K562 (cell line): ENCODE measurements around the gene CASP6. TPM values are rescaled to one million over a fixed set of nuclear protein-coding genes. Genes with fewer than 3 reads are reported as not detected.

Source experiments
- CEBPG ChIP-seq, 3 experiments: fragments of 200-800 bp in 1 of 3; sonication (Bioruptor generic) in 1 of 3; sonication (generic) in 1 of 3; formaldehyde crosslinking in 1 of 3; IDR thresholded peaks in 2 of 3; conservative IDR thresholded peaks in 1 of 3; 2 replicates each; pipeline versions ENCODE4 v1.6.1 to v1.8.0; 2016 to 2022; ENCODE audit warnings: missing compliant biosample characterization in 2 of 3, missing genetic modification characterization in 2 of 3, mild to moderate bottlenecking in 1 of 3, missing genetic modification reagents in 1 of 3
- ETV1 ChIP-seq: fragments of 450-650 bp; conservative IDR thresholded peaks from 2 replicates; pipeline ENCODE4 v1.6.1; 2016; ENCODE audit warnings: missing genetic modification characterization, control low read depth, low read depth, missing compliant biosample characterization
- HINFP ChIP-seq: fragments of 450-650 bp; conservative IDR thresholded peaks from 2 replicates; pipeline ENCODE4 v1.6.1; 2016; ENCODE audit warnings: missing genetic modification characterization, low read depth, mild to moderate bottlenecking, control low read depth, missing compliant biosample characterization
- MAZ ChIP-seq, 2 experiments: fragments of 450-650 bp in 1 of 2; sonication (generic) in 1 of 2; formaldehyde crosslinking; IDR thresholded peaks in 1 of 2; conservative IDR thresholded peaks in 1 of 2; 2 replicates each; pipeline versions ENCODE4 v1.4.0 to v1.5.0; 2020; ENCODE audit warnings: mild to moderate bottlenecking in 1 of 2, missing genetic modification reagents in 1 of 2
- NONO ChIP-seq, 2 experiments: fragments of 200-400 bp in 1 of 2; fragments of 450-650 bp in 1 of 2; formaldehyde crosslinking in 1 of 2; IDR thresholded peaks; 2 replicates each; pipeline ENCODE4 v1.6.1; 2017; ENCODE audit warnings: low read depth in 2 of 2, mild to moderate bottlenecking in 2 of 2, moderate library complexity in 2 of 2, low read length in 1 of 2
- POLR2AphosphoS2 ChIP-seq: IDR thresholded peaks from 2 replicates; pipeline ENCODE4 v1.6.1; 2012; ENCODE audit warnings: low read length, improper control_type of control experiment
- PRDM10 ChIP-seq: fragments of 450-650 bp; IDR thresholded peaks from 2 replicates; pipeline ENCODE4 v1.6.1; 2018; ENCODE audit not compliant: partially characterized antibody
- SRF ChIP-seq, 2 experiments: fragments of 250-450, 450-650 bp in 1 of 2; sonication (Bioruptor Pico) in 1 of 2; sonication (generic) in 1 of 2; formaldehyde crosslinking; IDR thresholded peaks; 2 replicates each; pipeline versions ENCODE4 v1.5.0 to v1.5.1; 2020 to 2022; ENCODE audit warnings: mild to moderate bottlenecking in 1 of 2, missing genetic modification reagents in 1 of 2
- STAT5B ChIP-seq: fragments of 250-450 bp; sonication (Bioruptor Pico); IDR thresholded peaks from 2 replicates; pipeline ENCODE4 v1.8.0; 2021; ENCODE audit warnings: mild to moderate bottlenecking, inconsistent platforms
- TAF7 ChIP-seq: fragments of 450-650 bp; IDR thresholded peaks from 2 replicates; pipeline ENCODE4 v1.6.1; 2016; ENCODE audit warnings: missing genetic modification characterization, missing compliant biosample characterization
- XRCC4 ChIP-seq: IDR thresholded peaks from one replicate; pipeline ENCODE4 v1.6.1; 2011; ENCODE audit not compliant: insufficient read depth, insufficient read length; ENCODE audit errors: extremely low read depth
- ZNF224 ChIP-seq: sonication (generic); formaldehyde crosslinking; IDR thresholded peaks from 2 replicates; pipeline ENCODE4 v1.8.0; 2022; ENCODE audit warnings: mild to moderate bottlenecking, missing genetic modification reagents
- ZNF24 ChIP-seq: fragments of 450-650 bp; IDR thresholded peaks from 2 replicates; pipeline ENCODE4 v1.6.1; 2016
- ZNF347 ChIP-seq: fragments of 450-650 bp; formaldehyde crosslinking; IDR thresholded peaks from 2 replicates; pipeline ENCODE4 v1.4.0; 2020; ENCODE audit warnings: low read depth, mild to moderate bottlenecking, moderate library complexity
- ZNF586 ChIP-seq: fragments of 450-650 bp; formaldehyde crosslinking; conservative IDR thresholded peaks from 2 replicates; pipeline ENCODE4 v1.4.0; 2020; ENCODE audit warnings: mild to moderate bottlenecking, moderate library complexity
- polyA plus RNA-seq, 8 experiments: library from polyadenylated mRNA; depleted of rRNA in 4 of 8; stranded (reverse) in 5 of 8; unstranded in 3 of 8; fragments of >200 nt; fragmentation: Nextera tagmentation in 2 of 8; fragmentation: Illumina TruSeq in 1 of 8; extraction: Ambion mirVana in 2 of 8; extraction: Trizol in 1 of 8; gene quantifications; 2 replicates each; pipeline versions ENCODE4 v1.2.1 to v1.2.3, GENCODE V29; 2011 to 2014; ENCODE audit warnings: inconsistent platforms in 1 of 8, missing spikeins in 1 of 8
- total RNA-seq, 7 experiments: library from RNA; depleted of rRNA in 6 of 7; stranded (reverse); fragments of >200 nt in 6 of 7; fragmentation: Illumina TruSeq in 2 of 7; extraction: Trizol in 2 of 7; gene quantifications; 2 replicates each; pipeline versions ENCODE4 v1.2.1 to v1.2.3, GENCODE V29; 2011 to 2021; ENCODE audit warnings: low replicate concordance in 1 of 7

The CASP6 gene
- total and polyA plus RNA-seq, 9 of the 15 experiments (the other 6 are each of a cell fraction or from before 2014, with no cell fraction given), result 20.8 to 72.7 (median 39.1) TPM

GRCh38 chr4:109729718-109730618 is 26.7 kb upstream of the CASP6 start, which contains the start of gene PLA2G12A (continued):
- no peak for TF ChIP-seq ZNF24
- no peak for TF ChIP-seq HINFP (tag)
- TF ChIP-seq ZNF586 (CRISPR knock-in tag), result no peak
- no peak for TF ChIP-seq ETV1
- peak; percentile 11 to 41; a peak in 2 of 4 replicates for TF ChIP-seq MAZ (CRISPR knock-in tag; conservative IDR thresholded peaks at IDR 0.05 in 1 of 2, IDR thresholded peaks at IDR 0.05 in 1 of 2)
- no peak for TF ChIP-seq POLR2AphosphoS2
- peak; percentile 41; the same call in 1 of the 2 replicates for TF ChIP-seq TAF7 (tag)
- TF ChIP-seq STAT5B (CRISPR knock-in tag), result no peak
- no peak for TF ChIP-seq ZNF224
- no peak for TF ChIP-seq CEBPG (CRISPR knock-in tag; IDR thresholded peaks at IDR 0.05)
- TF ChIP-seq CEBPG (tag; conservative IDR thresholded peaks at IDR 0.05 in 1 of 2, IDR thresholded peaks at IDR 0.05 in 1 of 2), result peak in 1 of 2 experiments; percentile 58; a peak in 1 of 4 replicates
- TF ChIP-seq PRDM10, result no peak
- no peak for TF ChIP-seq NONO (IDR thresholded peaks at IDR 0.05; ENCODE audit: low read depth in 2 of 2, low read length in 1 of 2)
- TF ChIP-seq XRCC4, result no peak
- no peak for TF ChIP-seq ZNF347 (CRISPR knock-in tag)
- no peak for TF ChIP-seq SRF (CRISPR knock-in tag; IDR thresholded peaks at IDR 0.05)
